Tibial nerve (tissue), 4 donors: ENCODE results near the gene ASB5. TPM values are rescaled to one million over a fixed set of nuclear protein-coding genes. Genes with fewer than 3 reads are reported as not detected.

ENCODE experiments used
- DNase-seq, 2 donors: peaks; one replicate each; pipeline ENCODE4 v3.0.0-alpha.2; 2019; ENCODE audit warnings: low spot score in 2 of 2
- H3K27ac ChIP-seq, 4 donors: fragments of 200-600 bp; sonication (generic) in 3 of 4; one replicate each; pipeline ENCODE4 v1.5.1; 2017 to 2019; ENCODE audit warnings: mild to moderate bottlenecking in 1 of 4
- H3K27me3 ChIP-seq, 2 donors: fragments of 200-600 bp; sonication (generic) in 1 of 2; one replicate each; pipeline versions ENCODE4 v1.5.1 to v1.6.0; 2017 to 2019
- H3K36me3 ChIP-seq, 3 donors: fragments of 200-600 bp; sonication (generic); one replicate each; pipeline ENCODE4 v1.5.1; 2018 to 2019
- H3K4me1 ChIP-seq, 4 donors: fragments of 200-600 bp; sonication (generic) in 3 of 4; one replicate each; pipeline ENCODE4 v1.5.1; 2017 to 2019
- H3K4me3 ChIP-seq, 4 donors: fragments of 200-600 bp; sonication (generic) in 3 of 4; one replicate each; pipeline ENCODE4 v1.5.1; 2017 to 2019; ENCODE audit warnings: mild to moderate bottlenecking in 1 of 4, moderate library complexity in 1 of 4
- H3K9me3 ChIP-seq, 4 donors: fragments of 200-600 bp; sonication (generic) in 3 of 4; one replicate each; pipeline ENCODE4 v1.5.1; 2017 to 2019
- CTCF ChIP-seq, 5 experiments: fragments of 200-600 bp in 3 of 5; fragments of 450-650 bp in 2 of 5; sonication (generic) in 3 of 5; IDR thresholded peaks; one replicate each; pipeline ENCODE4 v1.5.1; 2016 to 2019; ENCODE audit warnings: antibody characterized with exemption in 5 of 5, mild to moderate bottlenecking in 3 of 5, moderate library complexity in 2 of 5
- EP300 ChIP-seq, 2 donors: sonication (generic); formaldehyde crosslinking; IDR thresholded peaks; one replicate each; pipeline ENCODE4 v1.6.1; 2017; ENCODE audit warnings: antibody characterized with exemption in 2 of 2, mild to moderate bottlenecking in 1 of 2
- POLR2A ChIP-seq, 2 donors: fragments of 450-650 bp; IDR thresholded peaks; one replicate each; pipeline ENCODE4 v1.6.1; 2017; ENCODE audit warnings: antibody characterized with exemption in 2 of 2, mild to moderate bottlenecking in 2 of 2, moderate library complexity in 2 of 2
- WGBS, 2 donors: methylation state at CpG; one replicate each; pipeline ENCODE4 v1.1.5; 2018; 5-methylcytosine and 5-hydroxymethylcytosine counted together
- total RNA-seq, 4 donors: library from RNA; depleted of rRNA; stranded (reverse); fragments of >200 nt; gene quantifications; one replicate each; pipeline ENCODE4 v1.1.0, GENCODE V29; 2016

The ASB5 gene
- total RNA-seq, 4 donors from 2014 or later = not detected

DNA sequence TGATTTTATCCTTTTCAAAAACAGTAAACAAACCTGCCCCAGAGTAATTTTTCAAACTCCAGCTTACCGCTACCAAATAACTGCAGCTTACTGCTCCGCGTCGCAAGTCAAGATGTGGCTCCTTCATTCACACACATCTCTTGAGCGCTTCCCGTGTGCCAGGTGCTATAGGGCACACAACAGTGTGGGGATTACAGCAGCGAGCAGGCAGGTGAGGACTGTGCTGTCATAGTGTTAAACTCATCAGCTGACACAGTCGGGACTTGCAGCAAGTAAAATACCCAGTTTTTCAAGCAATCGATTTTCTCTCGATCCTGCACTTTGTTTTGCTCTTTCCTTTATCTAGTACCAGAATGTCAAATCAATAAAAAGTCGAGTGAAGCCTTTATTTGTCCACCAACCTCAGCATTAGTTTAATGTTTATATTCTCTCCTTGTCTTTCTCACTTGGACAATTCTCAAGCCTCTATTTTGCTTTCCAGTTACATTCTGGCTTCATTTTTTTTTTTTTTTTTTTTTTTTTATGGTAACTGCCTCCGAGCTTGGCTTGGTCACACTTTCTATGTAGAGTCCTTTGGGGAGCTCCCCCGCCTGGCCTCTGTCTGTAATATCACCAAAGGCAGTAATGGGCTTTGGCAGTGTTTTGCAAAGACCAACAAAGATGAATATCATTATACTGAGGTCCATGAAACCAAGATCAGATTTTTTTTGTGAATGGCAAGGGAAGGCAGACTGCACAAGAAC is 8.3 kb upstream of the ASB5 start:
- H3K4me1 ChIP-seq = no peaks in the 10 kb centered on the region
- H3K9me3 ChIP-seq = no peaks in the 10 kb centered on the region
- no peak overlapping the region for H3K4me3 ChIP-seq
- no peak overlapping the region for H3K27ac ChIP-seq
- 70 to 72% methylated on average over 13 of the region's 13 CpGs for WGBS, 2 donors
- TF ChIP-seq CTCF (IDR thresholded peaks at IDR 0.05) (peak in 3 of 5 experiments; percentile 17 to 31 (median 22)), EP300 (IDR thresholded peaks at IDR 0.05) (no peak)
- no peak for DNase-seq
- H3K27me3 ChIP-seq = no peaks in the 10 kb centered on the region
- H3K36me3 ChIP-seq = no peaks in the 10 kb centered on the region

DNA sequence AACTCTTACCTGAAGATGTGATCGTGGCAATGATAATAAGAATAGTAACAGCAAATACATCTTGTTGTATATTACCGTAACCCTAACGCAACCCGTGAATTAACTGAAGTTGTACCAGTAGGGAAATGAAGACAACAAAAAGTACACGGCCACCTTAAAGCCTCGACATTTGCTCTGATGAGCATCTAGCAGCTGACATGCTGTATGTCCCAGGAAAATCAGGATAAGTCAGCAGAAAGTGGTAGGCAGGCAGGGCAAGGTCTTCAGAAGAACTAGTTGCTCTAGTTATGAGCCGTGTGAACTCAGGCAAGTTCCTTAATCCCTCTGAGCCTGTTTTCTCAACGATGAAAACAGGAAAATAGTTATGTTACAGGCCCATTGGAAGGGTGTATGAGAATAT is 7.7 kb upstream of the ASB5 start:
- H3K4me1 ChIP-seq = no peaks in the 10 kb centered on the region
- H3K4me3 ChIP-seq = no peak overlapping the region
- H3K9me3 ChIP-seq = no peaks in the 10 kb centered on the region
- no peak for DNase-seq
- H3K36me3 ChIP-seq = no peaks in the 10 kb centered on the region
- no peaks in the 10 kb centered on the region for H3K27me3 ChIP-seq
- no peak overlapping the region for H3K27ac ChIP-seq
- no peak for TF ChIP-seq EP300 (IDR thresholded peaks at IDR 0.05)
- TF ChIP-seq CTCF (IDR thresholded peaks at IDR 0.05) = no peak
- TF ChIP-seq POLR2A (IDR thresholded peaks at IDR 0.05) = no peak
- WGBS, 2 donors = 82 to 84% methylated on average over 8 of the region's 8 CpGs

DNA sequence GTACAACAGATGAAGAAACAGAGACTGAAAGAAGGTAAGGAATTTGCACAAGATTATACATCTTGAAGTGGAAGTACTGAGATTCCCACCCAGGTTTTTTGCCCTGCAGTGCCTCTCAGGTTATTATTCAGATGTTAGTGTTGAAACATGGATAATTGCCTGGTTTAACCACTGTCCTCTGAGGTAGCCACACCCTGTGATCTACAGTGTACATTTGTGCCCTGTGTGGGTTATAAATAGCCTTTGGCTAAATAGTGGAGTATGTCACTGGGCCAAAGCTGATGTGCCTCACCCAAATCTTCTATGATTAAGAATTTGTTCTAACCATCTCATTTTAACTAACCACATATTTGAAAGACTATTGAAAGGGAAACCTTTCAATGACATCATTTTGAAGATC is 5.4 kb upstream of the ASB5 start:
- Histone ChIP-seq H3K27ac (peak overlapping the region in 1 of 4 donors; percentile 4), H3K4me3 (no peak overlapping the region), H3K4me1 (no peaks in the 10 kb centered on the region), H3K27me3 (no peaks in the 10 kb centered on the region), H3K36me3 (no peaks in the 10 kb centered on the region), H3K9me3 (no peaks in the 10 kb centered on the region)
- no peak for DNase-seq
- TF ChIP-seq EP300 (IDR thresholded peaks at IDR 0.05) (no peak), CTCF (IDR thresholded peaks at IDR 0.05) (no peak)

DNA sequence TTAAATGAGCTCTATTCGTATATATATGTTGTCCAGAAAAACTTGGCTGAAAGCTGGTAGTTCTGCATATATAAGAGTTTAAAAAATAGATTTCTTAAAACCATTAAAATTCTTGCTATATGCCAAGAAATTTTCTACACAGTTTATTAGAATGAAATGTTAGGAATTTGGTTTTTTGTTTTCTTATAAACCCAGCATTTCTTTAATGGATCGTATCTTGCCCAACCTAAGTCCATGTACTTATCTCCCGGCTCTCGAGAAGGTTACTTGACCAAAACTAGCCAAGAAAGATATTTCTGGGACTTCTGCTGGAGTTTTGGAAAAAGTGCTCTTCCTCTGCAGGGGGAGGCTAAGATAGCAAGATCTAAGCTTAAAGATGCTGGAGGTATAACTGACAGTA is 4.7 kb upstream of the ASB5 start:
- Histone ChIP-seq H3K36me3 (no peaks in the 10 kb centered on the region), H3K9me3 (no peaks in the 10 kb centered on the region), H3K27ac (no peak overlapping the region), H3K4me1 (no peaks in the 10 kb centered on the region), H3K4me3 (no peak overlapping the region), H3K27me3 (no peaks in the 10 kb centered on the region)
- no peak for DNase-seq
- WGBS, 2 donors = 69 to 75% methylated on average over 4 of the region's 4 CpGs
- TF ChIP-seq EP300 (IDR thresholded peaks at IDR 0.05) = no peak
- TF ChIP-seq CTCF (IDR thresholded peaks at IDR 0.05) = no peak
- TF ChIP-seq POLR2A (IDR thresholded peaks at IDR 0.05) = no peak

DNA sequence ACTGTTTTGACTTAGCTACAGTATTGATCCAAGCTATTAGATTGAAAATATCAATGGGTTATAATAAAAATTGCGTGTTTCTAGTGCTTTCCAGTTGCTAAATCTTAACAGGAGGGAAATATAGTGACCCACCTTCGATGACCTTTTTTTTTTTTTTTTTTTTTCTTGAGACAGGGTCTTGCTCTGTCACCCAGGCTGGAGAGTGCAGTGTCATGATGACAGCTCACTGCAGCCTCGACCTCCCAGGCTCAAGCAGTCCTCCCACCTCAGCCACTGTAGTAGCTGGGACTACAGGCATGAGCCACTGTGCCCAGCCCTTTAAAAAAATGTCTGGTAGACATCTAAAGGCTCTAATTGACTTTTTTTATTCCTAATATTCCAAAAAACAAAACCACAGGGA is 3.8 kb upstream of the ASB5 start:
- TF ChIP-seq CTCF (IDR thresholded peaks at IDR 0.05) (no peak), EP300 (IDR thresholded peaks at IDR 0.05) (no peak), POLR2A (IDR thresholded peaks at IDR 0.05) (no peak)
- Histone ChIP-seq H3K9me3 (no peaks in the 10 kb centered on the region), H3K4me1 (no peaks in the 10 kb centered on the region), H3K36me3 (no peaks in the 10 kb centered on the region), H3K27me3 (no peaks in the 10 kb centered on the region), H3K27ac (no peak overlapping the region), H3K4me3 (no peak overlapping the region)
- 62 to 77% methylated on average over 3 of the region's 3 CpGs for WGBS, 2 donors
- DNase-seq = no peak
